Spinal cord (tissue), 10 donors: ENCODE measurements around the gene SMIM41. TPM values are rescaled to one million over a fixed set of nuclear protein-coding genes. Genes with fewer than 3 reads are reported as not detected.

Source experiments
- DNase-seq, 6 donors: peaks; one replicate each; pipeline versions ENCODE4 v3.0.0 to v3.0.0-alpha.2; 2013 to 2015; ENCODE audit warnings: low spot score in 6 of 6, low read depth in 4 of 6
- H3K27ac ChIP-seq: one replicate; pipeline ENCODE4 v1.5.1; 2013; ENCODE audit warnings: low read depth, low read length, control low read depth
- H3K27me3 ChIP-seq: one replicate; pipeline ENCODE4 v1.6.1; 2013; ENCODE audit warnings: low read length; ENCODE audit not compliant: control insufficient read depth, insufficient read depth
- H3K36me3 ChIP-seq: one replicate; pipeline ENCODE4 v1.6.1; 2013; ENCODE audit warnings: low read length; ENCODE audit not compliant: control insufficient read depth, insufficient read depth
- H3K4me1 ChIP-seq: one replicate; pipeline ENCODE4 v1.6.1; 2013; ENCODE audit warnings: low read length; ENCODE audit not compliant: control insufficient read depth, insufficient read depth
- H3K4me3 ChIP-seq: one replicate; pipeline ENCODE4 v1.5.1; 2013; ENCODE audit warnings: low read depth, low read length, control low read depth
- H3K9me3 ChIP-seq: one replicate; pipeline ENCODE4 v1.6.1; 2013; ENCODE audit warnings: low read length; ENCODE audit not compliant: control insufficient read depth, insufficient read depth
- WGBS: methylation state at CpG from one replicate; pipeline ENCODE4 v1.1.5; 2013; ENCODE audit warnings: missing lambda C conversion rate; ENCODE audit not compliant: insufficient coverage; 5-methylcytosine and 5-hydroxymethylcytosine counted together
- polyA plus RNA-seq, 2 donors: library from polyadenylated mRNA; unstranded; fragments of 120-200 nt; gene quantifications; one replicate each; pipeline ENCODE4 v1.2.1, GENCODE V29; 2013; ENCODE audit not compliant: insufficient read length in 2 of 2
- total RNA-seq, 2 donors: library from RNA; depleted of rRNA in 1 of 2; stranded (reverse); fragments of 120-200 nt in 1 of 2; fragments of >200 nt in 1 of 2; gene quantifications; one replicate each; pipeline versions ENCODE4 v1.2.3 to v1.2.4, GENCODE V29; 2013 to 2014
- donor health status: healthy.

Gene SMIM41
- total and polyA plus RNA-seq, 4 donors, result 0.23 to 0.79 (median 0.46) TPM

DNA sequence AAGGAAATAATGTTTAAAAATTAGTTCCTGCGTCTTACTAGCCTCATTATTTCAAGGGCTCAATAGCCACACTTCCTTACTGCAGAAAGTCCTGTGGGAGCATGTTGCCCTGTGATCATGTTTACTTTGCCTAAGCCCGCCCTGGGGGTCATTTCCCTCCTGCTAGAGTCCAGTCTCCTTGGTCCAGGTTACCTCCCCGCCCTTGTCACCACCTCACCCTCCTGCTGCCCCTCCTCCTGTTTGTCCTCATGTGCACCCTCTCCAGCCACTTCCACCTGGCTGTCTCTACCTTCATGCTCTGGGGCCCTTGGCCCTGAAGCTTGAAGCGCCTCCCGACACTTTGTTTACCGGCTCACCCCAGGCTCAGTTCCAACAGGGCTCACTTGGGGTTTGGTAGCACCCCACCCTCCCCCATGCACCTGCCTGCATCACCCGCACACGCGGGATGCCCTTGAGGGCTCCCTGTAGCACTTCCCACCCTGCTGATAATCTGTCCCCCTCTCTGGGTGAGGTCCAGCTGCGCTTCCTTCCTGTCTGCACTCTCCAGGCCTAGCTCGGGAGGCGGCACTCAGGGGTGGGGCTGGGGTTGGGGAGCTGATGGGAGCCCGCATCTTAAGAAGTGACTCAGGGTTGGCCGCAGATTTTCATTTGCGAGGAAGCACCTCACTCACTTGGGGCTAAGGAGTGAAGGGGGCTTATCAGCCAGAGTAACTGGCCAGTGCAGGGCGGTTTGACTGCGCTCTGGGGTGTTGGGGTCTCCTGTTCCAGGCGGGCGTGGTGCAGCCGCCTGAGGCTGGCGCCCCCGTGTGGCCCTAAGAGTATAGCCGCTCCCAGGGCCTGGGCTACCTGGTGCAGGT lies 40.1 kb downstream of the SMIM41 start:
- no peaks in the 10 kb centered on the region for H3K27me3 ChIP-seq
- H3K27ac ChIP-seq, result no peak overlapping the region
- H3K4me1 ChIP-seq, result peaks cover 6% of the 10 kb centered on the region
- 42% methylated on average over 17 of the region's 23 CpGs for WGBS
- H3K36me3 ChIP-seq, result no peaks in the 10 kb centered on the region
- H3K9me3 ChIP-seq, result no peaks in the 10 kb centered on the region
- H3K4me3 ChIP-seq, result no peak overlapping the region
- DNase-seq, result no peak

DNA sequence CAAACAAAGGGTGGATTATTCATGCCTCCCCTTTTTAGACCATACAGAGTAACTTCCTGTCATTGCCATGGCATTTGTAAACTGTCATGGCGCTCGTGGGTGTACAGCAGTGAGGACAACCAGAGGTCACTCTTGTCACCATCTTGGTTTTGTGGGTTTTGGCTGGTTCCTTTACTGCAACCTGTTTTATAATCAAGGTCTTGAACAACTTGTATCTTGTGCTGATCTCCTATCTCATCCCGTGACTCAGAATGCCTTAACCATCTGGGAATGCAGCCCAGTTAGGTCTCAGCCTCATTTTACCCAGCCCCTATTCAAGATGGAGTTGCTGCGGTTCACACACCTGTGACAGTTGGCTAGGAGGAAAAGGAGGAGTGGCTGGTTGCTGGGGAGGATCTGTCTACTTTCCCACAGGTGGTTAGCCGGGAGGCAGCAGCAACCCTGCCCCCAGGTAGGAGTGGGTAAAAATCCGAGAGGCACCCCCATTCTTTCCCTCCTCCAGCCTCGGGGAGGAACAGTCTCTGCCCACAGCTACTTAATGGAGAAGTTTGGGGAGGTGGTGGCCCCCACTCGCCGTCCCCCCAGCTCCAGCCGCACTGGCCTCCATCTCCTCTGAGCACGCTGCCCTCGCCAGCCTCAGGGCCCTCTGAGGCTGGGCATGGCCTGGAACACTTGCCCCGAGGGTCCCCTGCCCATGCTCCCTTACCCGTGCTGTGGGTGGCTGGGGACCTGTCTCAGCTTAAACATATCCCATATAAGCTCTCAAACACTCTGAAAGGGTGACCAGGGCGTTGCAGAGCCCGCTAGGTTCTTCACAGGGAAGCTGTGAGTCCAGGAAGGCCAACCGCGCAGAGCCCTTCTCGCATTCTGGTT lies 41.7 kb downstream of the SMIM41 start:
- Histone ChIP-seq H3K36me3 (no peaks in the 10 kb centered on the region), H3K27me3 (no peaks in the 10 kb centered on the region), H3K27ac (no peak overlapping the region), H3K9me3 (no peaks in the 10 kb centered on the region), H3K4me1 (peaks cover 11% of the 10 kb centered on the region), H3K4me3 (no peak overlapping the region)
- no peak for DNase-seq
- 71% methylated on average over 13 of the region's 19 CpGs for WGBS

DNA sequence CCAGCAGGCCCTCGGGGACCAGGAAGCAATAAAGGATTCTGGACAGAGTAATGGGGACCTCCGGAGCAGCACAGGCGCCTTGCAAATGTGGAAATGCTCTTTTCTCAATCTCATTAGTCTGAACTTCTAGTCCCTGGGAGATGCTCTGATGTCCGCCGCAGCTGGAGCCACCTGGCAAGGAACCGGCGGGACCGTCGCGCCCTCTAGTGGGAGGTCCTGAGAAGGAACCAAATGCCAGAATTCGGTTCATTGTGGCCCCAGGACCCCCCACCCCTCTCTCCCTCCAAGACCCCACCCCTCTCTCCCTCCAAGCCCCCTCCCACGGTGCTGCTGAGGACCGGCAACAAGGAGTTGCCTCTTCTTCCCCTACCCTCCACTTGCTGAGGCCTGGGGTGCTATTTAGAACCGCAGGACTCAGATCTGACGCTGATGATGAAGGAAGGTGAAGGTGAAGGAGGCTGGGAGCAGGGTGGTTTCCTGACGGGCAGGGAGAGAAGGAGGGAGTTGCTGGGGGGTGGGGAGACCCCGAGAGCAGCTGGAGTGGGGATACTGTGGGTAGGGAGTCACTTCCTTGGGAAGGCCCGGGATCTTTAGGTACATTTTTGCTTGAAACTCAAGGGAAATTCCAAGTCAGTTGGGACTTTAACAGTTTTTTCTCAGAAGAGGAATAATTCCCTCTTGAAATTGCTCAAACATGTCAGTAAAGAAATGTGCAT lies 42.5 kb downstream of the SMIM41 start:
- H3K4me3 ChIP-seq, result no peak overlapping the region
- H3K27me3 ChIP-seq, result no peaks in the 10 kb centered on the region
- 9% methylated on average over 15 of the region's 18 CpGs for WGBS
- DNase-seq, result peak in 2 of 6 donors; percentile 54 to 73
- peaks cover 16% of the 10 kb centered on the region for H3K4me1 ChIP-seq
- H3K9me3 ChIP-seq, result no peaks in the 10 kb centered on the region
- H3K27ac ChIP-seq, result no peak overlapping the region
- no peaks in the 10 kb centered on the region for H3K36me3 ChIP-seq

DNA sequence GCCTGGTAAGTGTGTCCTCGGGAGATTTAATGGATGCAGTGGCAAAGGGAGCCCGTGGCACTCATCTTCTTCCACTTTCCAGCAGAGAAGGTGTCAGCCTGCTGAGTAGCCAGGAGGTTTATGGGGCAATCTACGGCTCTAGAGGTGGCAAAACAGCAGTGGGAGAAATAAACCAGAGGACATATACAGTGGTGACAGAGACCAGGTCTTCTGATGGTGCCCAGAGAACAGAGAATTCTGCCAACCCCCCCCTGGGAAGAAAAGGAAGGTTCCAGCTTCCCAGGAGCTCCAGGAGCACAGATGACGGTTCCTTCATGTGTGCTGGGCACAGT lies 43.0 kb downstream of the SMIM41 start:
- no peaks in the 10 kb centered on the region for H3K27me3 ChIP-seq
- DNase-seq, result peak in 1 of 6 donors; percentile 14
- H3K4me1 ChIP-seq, result peaks cover 16% of the 10 kb centered on the region
- 69% methylated on average over 3 of the region's 4 CpGs for WGBS
- H3K9me3 ChIP-seq, result no peaks in the 10 kb centered on the region
- no peak overlapping the region for H3K27ac ChIP-seq
- H3K4me3 ChIP-seq, result no peak overlapping the region
- no peaks in the 10 kb centered on the region for H3K36me3 ChIP-seq

DNA sequence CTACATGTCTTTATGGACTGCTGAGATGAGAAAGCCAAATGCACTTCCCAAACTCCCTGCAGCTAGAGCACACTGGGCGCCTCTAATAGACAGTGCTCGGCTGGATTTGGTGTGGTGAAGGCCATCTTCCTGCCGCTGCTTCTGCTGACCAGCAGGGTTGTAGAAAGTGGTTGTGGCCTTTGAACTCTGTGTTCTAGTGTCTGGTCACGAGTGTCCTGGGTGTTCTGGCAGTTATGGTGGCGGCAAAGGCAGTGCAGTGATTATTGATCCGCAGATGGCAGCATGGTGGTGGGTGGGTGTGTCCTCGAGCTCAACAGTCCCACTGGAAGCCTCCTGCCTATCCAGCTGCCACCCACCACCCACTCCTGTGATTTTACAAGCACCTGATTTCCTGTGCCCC lies 43.4 kb downstream of the SMIM41 start:
- H3K27me3 ChIP-seq, result no peaks in the 10 kb centered on the region
- DNase-seq, result no peak
- no peak overlapping the region for H3K27ac ChIP-seq
- peaks cover 16% of the 10 kb centered on the region for H3K4me1 ChIP-seq
- H3K4me3 ChIP-seq, result no peak overlapping the region
- 92% methylated on average over 4 of the region's 7 CpGs for WGBS
- H3K9me3 ChIP-seq, result no peaks in the 10 kb centered on the region
- H3K36me3 ChIP-seq, result no peaks in the 10 kb centered on the region

DNA sequence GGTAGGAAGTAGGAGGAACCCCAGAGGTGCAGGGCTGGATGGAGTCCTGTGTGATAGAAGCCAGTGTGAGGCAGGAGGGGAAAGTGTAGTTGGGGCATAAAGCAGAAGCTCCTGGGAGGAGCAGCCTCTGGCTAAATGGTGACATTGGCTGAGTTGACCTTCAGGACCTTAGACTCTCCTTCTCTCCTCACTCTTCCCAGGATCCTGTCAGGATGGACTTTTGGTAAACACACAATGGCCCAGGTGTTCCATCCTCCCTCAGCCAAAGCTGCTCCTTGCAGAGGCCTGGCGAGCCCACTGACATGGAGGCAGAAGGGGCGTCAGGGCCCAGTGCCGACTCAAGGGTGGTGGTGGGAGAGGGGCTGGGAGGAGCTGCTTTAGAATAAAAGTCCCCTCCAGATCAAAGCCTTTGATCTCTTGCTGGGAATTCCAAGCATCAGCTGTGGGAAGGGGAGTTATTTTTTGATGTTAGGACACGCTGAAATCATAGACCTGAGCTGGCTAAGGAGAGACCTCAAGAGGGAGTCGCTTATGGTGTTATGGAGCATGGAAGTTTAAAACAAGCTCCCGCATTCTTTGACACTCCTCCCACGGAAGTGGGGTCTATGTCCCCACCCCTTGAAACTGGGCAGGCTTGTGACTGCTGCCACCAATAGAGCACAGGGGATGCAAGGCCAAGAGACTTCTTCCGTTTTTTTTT lies 44.1 kb downstream of the SMIM41 start:
- H3K36me3 ChIP-seq, result no peaks in the 10 kb centered on the region

DNA sequence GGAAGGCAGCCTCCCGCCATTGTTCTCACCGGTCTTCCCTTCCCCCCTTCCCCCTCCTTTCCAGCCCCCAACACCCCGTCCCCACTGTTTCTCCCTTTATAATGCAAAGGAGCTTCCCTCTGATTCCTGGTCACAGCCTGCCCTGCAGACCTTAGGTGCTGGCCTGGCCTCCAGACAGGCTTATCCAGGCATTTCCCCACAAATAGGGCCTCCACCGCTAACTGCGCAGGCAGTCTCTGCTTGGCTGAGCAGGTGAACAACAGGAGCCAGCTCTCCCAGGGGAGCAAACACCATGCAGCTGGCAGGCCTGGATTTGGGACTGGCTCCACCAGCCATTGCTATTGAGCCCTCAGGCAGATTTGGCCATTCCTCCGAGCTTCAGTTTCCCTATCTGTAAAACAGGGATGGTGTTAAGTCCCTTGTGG lies 46.0 kb downstream of the SMIM41 start:
- Histone ChIP-seq H3K4me3 (no peak overlapping the region), H3K9me3 (no peaks in the 10 kb centered on the region), H3K4me1 (peaks cover 16% of the 10 kb centered on the region), H3K27me3 (no peaks in the 10 kb centered on the region), H3K36me3 (no peaks in the 10 kb centered on the region), H3K27ac (no peak overlapping the region)
- 59% methylated on average over 2 of the region's 6 CpGs for WGBS
- DNase-seq, result peak in 1 of 6 donors; percentile 34

More for the DNA sequence above, 44.1 kb downstream of the SMIM41 start:
- no peak for DNase-seq
- Histone ChIP-seq H3K4me1 (peaks cover 16% of the 10 kb centered on the region), H3K27me3 (no peaks in the 10 kb centered on the region), H3K27ac (no peak overlapping the region), H3K4me3 (no peak overlapping the region), H3K9me3 (no peaks in the 10 kb centered on the region)
- 56% methylated on average over 4 of the region's 8 CpGs for whole genome bisulfite sequencing

DNA sequence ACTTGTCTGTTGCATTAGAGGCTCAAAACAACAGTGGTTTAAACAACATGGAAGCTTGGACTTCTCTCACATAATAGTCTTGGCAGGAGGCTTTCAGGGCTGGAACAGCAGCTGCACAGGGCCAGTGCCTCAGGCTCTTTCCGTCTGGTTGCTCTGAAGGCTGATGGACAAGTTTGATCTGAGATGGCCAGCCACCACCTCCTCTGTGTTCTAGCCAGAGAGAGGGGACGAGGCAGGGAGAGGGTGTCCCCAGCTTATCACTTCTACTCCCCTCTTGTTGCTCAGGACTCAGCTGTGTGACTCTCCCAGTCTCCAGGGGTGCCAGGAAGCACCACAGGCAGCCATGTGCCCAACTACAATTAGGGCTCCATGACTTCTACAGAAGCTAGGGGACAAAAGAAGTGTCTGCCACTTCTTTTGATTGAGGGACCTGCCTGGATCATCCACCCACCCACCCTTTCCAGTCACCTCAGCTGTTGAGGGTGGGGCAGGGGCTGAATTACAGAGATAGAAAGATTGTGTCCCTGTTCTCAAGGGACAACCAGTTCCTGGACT lies 46.6 kb downstream of the SMIM41 start:
- DNase-seq, result no peak
- Histone ChIP-seq H3K27ac (no peak overlapping the region), H3K9me3 (no peaks in the 10 kb centered on the region), H3K4me3 (no peak overlapping the region), H3K4me1 (peaks cover 20% of the 10 kb centered on the region), H3K36me3 (no peaks in the 10 kb centered on the region), H3K27me3 (no peaks in the 10 kb centered on the region)
- 57% methylated on average over 1 of the region's 2 CpGs for WGBS
